GM23248 (cell line): Measurements from ENCODE around the gene FNDC7. TPM values are rescaled to one million over a fixed set of nuclear protein-coding genes. Genes with fewer than 3 reads are reported as not detected.
"Not testable (repeated sequence)": the region's sequence is repeated elsewhere in the genome, so short reads cannot be mapped to it uniquely, and the experiment has no call there.

Source experiments
- DNase-seq: peaks from one replicate; pipeline ENCODE4 v3.0.0-alpha.2; 2015
- H2AFZ ChIP-seq: fragments of 200-600 bp; sonication (generic); 2 replicates; pipeline ENCODE4 v1.6.1; 2016; ENCODE audit warnings: antibody characterized with exemption
- H3F3A ChIP-seq: fragments of 200-600 bp; sonication (generic); 2 replicates; pipeline ENCODE4 v1.6.1; 2016; ENCODE audit warnings: mild to moderate bottlenecking, antibody characterized with exemption, mixed run types; ENCODE audit not compliant: insufficient read depth
- H3K27ac ChIP-seq: fragments of 200-600 bp; sonication (generic); 2 replicates; pipeline ENCODE4 v1.5.1; 2016; ENCODE audit warnings: mild to moderate bottlenecking
- H3K27me3 ChIP-seq: fragments of 200-600 bp; sonication (generic); replicated peaks from 2 replicates; pipeline ENCODE4 v1.6.1; 2016; ENCODE audit warnings: mild to moderate bottlenecking; ENCODE audit not compliant: insufficient read depth
- H3K36me3 ChIP-seq: fragments of 200-600 bp; sonication (generic); 2 replicates; pipeline ENCODE4 v1.6.1; 2016; ENCODE audit warnings: low read depth, mild to moderate bottlenecking
- H3K4me1 ChIP-seq: fragments of 200-600 bp; sonication (generic); 2 replicates; pipeline ENCODE4 v1.6.1; 2016; ENCODE audit warnings: mild to moderate bottlenecking; ENCODE audit not compliant: insufficient read depth
- H3K4me2 ChIP-seq: fragments of 200-600 bp; sonication (generic); one replicate; pipeline ENCODE4 v1.6.1; 2016; ENCODE audit warnings: mild to moderate bottlenecking; ENCODE audit not compliant: unreplicated experiment
- H3K4me3 ChIP-seq: fragments of 200-600 bp; sonication (generic); 2 replicates; pipeline ENCODE4 v1.5.1; 2016; ENCODE audit warnings: mild to moderate bottlenecking
- H3K79me2 ChIP-seq: fragments of 200-600 bp; sonication (generic); 2 replicates; pipeline ENCODE4 v1.6.1; 2016; ENCODE audit warnings: mild to moderate bottlenecking; ENCODE audit not compliant: insufficient read depth
- H3K9ac ChIP-seq: fragments of 200-600 bp; sonication (generic); 2 replicates; pipeline ENCODE4 v1.6.1; 2016; ENCODE audit warnings: mild to moderate bottlenecking
- H3K9me2 ChIP-seq: fragments of 200-600 bp; sonication (generic); 2 replicates; pipeline ENCODE4 v1.6.1; 2016; ENCODE audit warnings: mixed run types, mild to moderate bottlenecking, moderate library complexity; ENCODE audit not compliant: insufficient read depth
- H3K9me3 ChIP-seq: fragments of 200-600 bp; sonication (generic); one replicate; pipeline ENCODE4 v1.6.1; 2017; ENCODE audit warnings: low read depth
- H4K20me1 ChIP-seq: fragments of 200-600 bp; sonication (generic); 2 replicates; pipeline ENCODE4 v1.6.0; 2016; ENCODE audit not compliant: insufficient read depth
- EZH2 ChIP-seq: fragments of 200-600 bp; sonication (generic); IDR thresholded peaks from 2 replicates; pipeline ENCODE4 v1.6.1; 2018; ENCODE audit warnings: antibody characterized with exemption, mild to moderate bottlenecking; ENCODE audit not compliant: insufficient read depth, poor library complexity, severe bottlenecking
- EZH2phosphoT487 ChIP-seq: fragments of 200-600 bp; sonication (generic); IDR thresholded peaks from 2 replicates; pipeline ENCODE4 v1.6.1; 2018; ENCODE audit warnings: antibody characterized with exemption, moderate library complexity, mild to moderate bottlenecking, low read depth; ENCODE audit not compliant: insufficient read depth
- WGBS, 2 experiments: methylation state at CpG; one replicate each; pipeline ENCODE4 v1.1.6; 2015 to 2017; ENCODE audit warnings: low lambda C conversion rate in 2 of 2, low coverage in 1 of 2; ENCODE audit errors: missing lambda C conversion rate in 2 of 2; 5-methylcytosine and 5-hydroxymethylcytosine counted together
- in situ Hi-C: fragments of 300-500 bp; cut with MboI; formaldehyde crosslinking; loops from 2 replicates; pipeline ENCODE4 v1.15.0; 2020
- polyA plus RNA-seq: library from polyadenylated mRNA; unstranded; fragments of >200 nt; fragmentation: Nextera tagmentation; extraction: Ambion mirVana; gene quantifications from 2 replicates; pipeline ENCODE4 v1.2.1, GENCODE V29; 2016
- total RNA-seq: library from RNA; depleted of rRNA; stranded (reverse); fragments of >200 nt; shearing (Covaris generic); gene quantifications from 2 replicates; pipeline ENCODE4 v1.2.3, GENCODE V29; 2014

Gene FNDC7
- total and polyA plus RNA-seq, 2 experiments from 2014 or later = not detected

- Histone ChIP-seq H3K9me2 (no peaks in the 10 kb centered on the region), H3K9me3 (no peaks in the 10 kb centered on the region), H3K4me2 (no peak overlapping the region), H2AFZ (no peak overlapping the region), H3K4me1 (no peaks in the 10 kb centered on the region), H3K4me3 (no peak overlapping the region), H3K79me2 (no peaks in the 10 kb centered on the region), H3K27me3 (no peaks in the 10 kb centered on the region), H3K9ac (no peak overlapping the region), H3K36me3 (peaks cover 70% of the 10 kb centered on the region), H4K20me1 (0 out of 2 replicates have a peak, but pooled peaks cover 3% of the 10 kb centered on the region), H3F3A (no peaks in the 10 kb centered on the region), H3K27ac (no peak overlapping the region)
- in situ Hi-C loops = no loop called here
- DNase-seq = no peak
- TF ChIP-seq EZH2 = no peak
- TF ChIP-seq EZH2phosphoT487 = no peak
These were observed 66.7 kb downstream of the FNDC7 start for GRCh38 chr1:108779455-108779854.

GRCh38 chr1:108780937-108781574 lies 68.3 kb downstream of the FNDC7 start:
- Histone ChIP-seq H3K4me1 (no peaks in the 10 kb centered on the region), H3K4me2 (no peak overlapping the region), H3F3A (no peaks in the 10 kb centered on the region), H3K9ac (no peak overlapping the region), H3K4me3 (no peak overlapping the region), H3K36me3 (peaks cover 70% of the 10 kb centered on the region), H3K9me2 (no peaks in the 10 kb centered on the region), H4K20me1 (0 out of 2 replicates have a peak, but pooled peaks cover 3% of the 10 kb centered on the region), H3K9me3 (peaks cover 3% of the 10 kb centered on the region), H3K27me3 (no peaks in the 10 kb centered on the region), H3K27ac (no peak overlapping the region), H3K79me2 (no peaks in the 10 kb centered on the region), H2AFZ (no peak overlapping the region)
- in situ Hi-C loops = no loop called here
- TF ChIP-seq EZH2phosphoT487 (no peak), EZH2 (no peak)
- DNase-seq = no peak
- WGBS, 2 experiments = 98 to 100% methylated on average over 3 of the region's 3 CpGs

- H3K4me2 ChIP-seq, H3K27ac ChIP-seq, H3K9me2 ChIP-seq, H3K27me3 ChIP-seq, DNase-seq, H3K4me3 ChIP-seq, H2AFZ ChIP-seq, H3K9ac ChIP-seq, H3K79me2 ChIP-seq, H3K4me1 ChIP-seq, H4K20me1 ChIP-seq, H3F3A ChIP-seq, H3K9me3 ChIP-seq, in situ Hi-C loops: not testable (repeated sequence)
- H3K36me3 ChIP-seq = peaks cover 70% of the 10 kb centered on the region
- 82% methylated on average over 1 of the region's 1 CpG for WGBS, 2 experiments
These were observed 68.9 kb downstream of the FNDC7 start for GRCh38 chr1:108781575-108781944.

DNA sequence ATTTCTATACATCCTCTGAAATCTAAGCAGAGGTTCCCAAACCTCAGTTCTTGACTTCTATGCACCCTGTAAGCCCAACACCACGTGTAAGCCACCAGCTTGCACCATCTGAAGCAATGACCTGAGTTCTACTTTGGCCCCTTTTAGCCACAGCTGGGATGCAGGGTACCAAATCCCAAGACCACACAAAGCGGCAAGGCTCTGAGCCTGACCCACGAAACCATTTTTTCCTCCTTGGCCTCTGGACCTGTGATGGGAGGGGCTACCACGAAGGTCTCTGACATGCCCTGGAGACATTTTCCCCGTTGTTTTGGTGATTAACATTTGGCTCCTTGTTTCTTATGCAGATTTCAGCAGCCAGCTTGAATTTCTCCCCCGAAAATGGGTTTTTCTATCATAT lies 72.6 kb downstream of the FNDC7 start:
- Histone ChIP-seq H3K79me2 (no peaks in the 10 kb centered on the region), H3K9ac (no peak overlapping the region), H3K27ac (no peak overlapping the region), H3K4me2 (no peak overlapping the region), H3K27me3 (no peaks in the 10 kb centered on the region), H2AFZ (no peak overlapping the region), H3F3A (no peaks in the 10 kb centered on the region), H3K9me2 (no peaks in the 10 kb centered on the region), H4K20me1 (no peaks in the 10 kb centered on the region), H3K36me3 (peaks cover 54% of the 10 kb centered on the region), H3K4me3 (no peak overlapping the region), H3K9me3 (peaks cover 3% of the 10 kb centered on the region), H3K4me1 (no peaks in the 10 kb centered on the region)
- 95 to 96% methylated on average over 6 of the region's 6 CpGs for WGBS, 2 experiments
- TF ChIP-seq EZH2phosphoT487 (no peak), EZH2 (no peak)
- in situ Hi-C loops = no loop called here
- no peak for DNase-seq

GRCh38 chr1:108785880-108786279 lies 73.2 kb downstream of the FNDC7 start:
- no peaks in the 10 kb centered on the region for H3K4me1 ChIP-seq
- H3K9me3 ChIP-seq = peaks cover 3% of the 10 kb centered on the region
- no peaks in the 10 kb centered on the region for H4K20me1 ChIP-seq
- no peak overlapping the region for H3K4me2 ChIP-seq
- H3K27me3 ChIP-seq = no peaks in the 10 kb centered on the region
- TF ChIP-seq EZH2 = no peak
- no peak for TF ChIP-seq EZH2phosphoT487
- peaks cover 57% of the 10 kb centered on the region for H3K36me3 ChIP-seq
- H3K79me2 ChIP-seq = no peaks in the 10 kb centered on the region
- no peak overlapping the region for H3K4me3 ChIP-seq
- no peaks in the 10 kb centered on the region for H3F3A ChIP-seq
- WGBS, 2 experiments = 95 to 99% methylated on average over 2 of the region's 2 CpGs
- H2AFZ ChIP-seq = no peak overlapping the region
- no peak for DNase-seq
- in situ Hi-C loops = no loop called here
- H3K27ac ChIP-seq = no peak overlapping the region
- no peaks in the 10 kb centered on the region for H3K9me2 ChIP-seq
- H3K9ac ChIP-seq = no peak overlapping the region
